ENCODE results near the gene GHR.

DNA sequence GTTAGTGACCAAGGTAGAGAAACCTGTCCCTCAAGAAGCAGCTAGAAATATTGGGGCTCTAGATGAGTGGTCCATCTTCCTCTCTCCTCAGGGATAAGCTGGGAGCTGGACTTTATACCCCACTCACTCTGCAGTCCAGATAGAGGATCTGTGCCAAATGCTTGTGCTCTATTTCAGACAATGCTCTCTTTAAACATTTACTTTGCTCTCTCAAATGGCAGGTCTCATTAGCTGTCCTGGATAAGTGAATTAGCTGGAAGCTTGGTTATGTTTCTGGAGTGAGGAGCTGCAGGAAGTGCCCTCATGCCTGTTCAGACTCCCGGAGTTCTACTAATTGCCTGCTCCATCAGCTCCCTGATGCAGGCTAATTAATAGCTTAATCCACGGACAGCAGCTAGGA lies 182.3 kb downstream of the GHR start:
- TF ChIP-seq, protein P1, sequence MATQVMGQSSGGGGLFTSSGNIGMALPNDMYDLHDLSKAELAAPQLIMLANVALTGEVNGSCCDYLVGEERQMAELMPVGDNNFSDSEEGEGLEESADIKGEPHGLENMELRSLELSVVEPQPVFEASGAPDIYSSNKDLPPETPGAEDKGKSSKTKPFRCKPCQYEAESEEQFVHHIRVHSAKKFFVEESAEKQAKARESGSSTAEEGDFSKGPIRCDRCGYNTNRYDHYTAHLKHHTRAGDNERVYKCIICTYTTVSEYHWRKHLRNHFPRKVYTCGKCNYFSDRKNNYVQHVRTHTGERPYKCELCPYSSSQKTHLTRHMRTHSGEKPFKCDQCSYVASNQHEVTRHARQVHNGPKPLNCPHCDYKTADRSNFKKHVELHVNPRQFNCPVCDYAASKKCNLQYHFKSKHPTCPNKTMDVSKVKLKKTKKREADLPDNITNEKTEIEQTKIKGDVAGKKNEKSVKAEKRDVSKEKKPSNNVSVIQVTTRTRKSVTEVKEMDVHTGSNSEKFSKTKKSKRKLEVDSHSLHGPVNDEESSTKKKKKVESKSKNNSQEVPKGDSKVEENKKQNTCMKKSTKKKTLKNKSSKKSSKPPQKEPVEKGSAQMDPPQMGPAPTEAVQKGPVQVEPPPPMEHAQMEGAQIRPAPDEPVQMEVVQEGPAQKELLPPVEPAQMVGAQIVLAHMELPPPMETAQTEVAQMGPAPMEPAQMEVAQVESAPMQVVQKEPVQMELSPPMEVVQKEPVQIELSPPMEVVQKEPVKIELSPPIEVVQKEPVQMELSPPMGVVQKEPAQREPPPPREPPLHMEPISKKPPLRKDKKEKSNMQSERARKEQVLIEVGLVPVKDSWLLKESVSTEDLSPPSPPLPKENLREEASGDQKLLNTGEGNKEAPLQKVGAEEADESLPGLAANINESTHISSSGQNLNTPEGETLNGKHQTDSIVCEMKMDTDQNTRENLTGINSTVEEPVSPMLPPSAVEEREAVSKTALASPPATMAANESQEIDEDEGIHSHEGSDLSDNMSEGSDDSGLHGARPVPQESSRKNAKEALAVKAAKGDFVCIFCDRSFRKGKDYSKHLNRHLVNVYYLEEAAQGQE (IDR thresholded peaks at IDR 0.05; ENCODE audit: low read depth): no peak
- TF ChIP-seq EP300 (IDR thresholded peaks at IDR 0.05; ENCODE audit: borderline replicate concordance) (no peak), CEBPB (IDR thresholded peaks at IDR 0.05) (no peak), TEAD4 (IDR thresholded peaks at IDR 0.05) (no peak), YY1 (IDR thresholded peaks at IDR 0.05; ENCODE audit: low read depth) (no peak), NFIC (IDR thresholded peaks at IDR 0.05) (no peak), CREB1 (IDR thresholded peaks at IDR 0.05; ENCODE audit: low read depth) (no peak)
- TF ChIP-seq, protein P2, sequence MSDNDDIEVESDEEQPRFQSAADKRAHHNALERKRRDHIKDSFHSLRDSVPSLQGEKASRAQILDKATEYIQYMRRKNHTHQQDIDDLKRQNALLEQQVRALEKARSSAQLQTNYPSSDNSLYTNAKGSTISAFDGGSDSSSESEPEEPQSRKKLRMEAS (IDR thresholded peaks at IDR 0.05): no peak
